Eye (tissue), 1 donor: ENCODE results near the gene ARHGEF6.

Experiments
- DNase-seq: peaks from one replicate; pipeline ENCODE4 v3.0.0-alpha.2; 2015

The ARHGEF6 gene

DNA sequence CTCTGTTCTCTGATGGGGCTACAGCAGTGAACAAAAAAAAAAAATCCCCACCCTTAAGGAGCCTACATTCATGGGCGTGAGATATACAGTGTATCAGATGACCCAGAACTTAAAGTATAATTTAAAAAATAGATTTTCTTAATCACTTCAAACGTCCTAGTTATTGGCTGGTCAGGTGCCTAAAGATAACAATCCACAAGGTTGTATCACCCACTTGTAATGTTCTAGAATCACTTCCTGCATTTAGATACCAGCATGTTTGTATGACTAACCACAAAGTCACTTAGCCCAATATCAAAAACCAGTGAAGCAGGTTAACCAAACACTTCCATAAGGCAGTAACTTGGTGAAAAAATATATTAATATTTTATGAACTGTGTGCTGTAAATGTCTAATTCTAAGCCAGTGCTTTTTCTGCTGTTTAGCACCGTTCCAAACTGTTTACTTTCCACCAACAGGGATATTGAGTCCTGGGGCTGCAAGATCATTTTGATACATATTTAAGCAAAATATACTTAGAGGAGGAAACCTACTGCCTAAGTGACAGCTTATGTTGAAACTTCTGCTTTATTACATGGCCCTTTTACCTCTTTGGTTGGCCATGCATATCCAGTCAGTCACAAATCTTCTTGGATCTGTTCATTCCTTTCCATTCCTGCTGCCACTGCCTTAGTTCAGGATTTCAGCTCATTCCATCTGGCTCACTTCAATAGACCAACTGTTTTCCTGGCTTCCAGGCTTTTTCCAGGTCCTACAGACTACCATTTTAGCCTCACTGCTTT, 89.5 kb downstream of the ARHGEF6 start:
- no peak for DNase-seq

GRCh38 chrX:136689436-136689835, 91.3 kb downstream of the ARHGEF6 start:
- DNase-seq, result no peak

DNA sequence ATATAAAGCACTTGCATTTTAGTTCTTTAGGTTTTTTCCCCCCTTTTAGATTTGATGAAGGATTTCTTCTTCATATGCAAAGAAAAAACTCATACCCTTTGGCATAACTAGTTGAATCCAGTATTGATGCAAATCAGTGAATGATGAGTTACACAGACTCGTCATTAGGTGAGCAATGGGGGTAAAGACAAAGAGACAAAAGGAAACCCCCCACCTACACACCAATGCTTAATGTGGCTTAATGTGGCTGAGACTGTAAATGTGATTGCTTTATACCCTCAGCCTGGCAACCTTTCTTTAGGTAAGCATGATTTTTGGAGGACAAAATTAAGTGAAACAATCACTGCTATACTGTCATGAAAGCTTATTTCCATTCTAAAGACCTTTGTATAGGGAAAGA, 93.3 kb downstream of the ARHGEF6 start:
- DNase-seq, result no peak

DNA sequence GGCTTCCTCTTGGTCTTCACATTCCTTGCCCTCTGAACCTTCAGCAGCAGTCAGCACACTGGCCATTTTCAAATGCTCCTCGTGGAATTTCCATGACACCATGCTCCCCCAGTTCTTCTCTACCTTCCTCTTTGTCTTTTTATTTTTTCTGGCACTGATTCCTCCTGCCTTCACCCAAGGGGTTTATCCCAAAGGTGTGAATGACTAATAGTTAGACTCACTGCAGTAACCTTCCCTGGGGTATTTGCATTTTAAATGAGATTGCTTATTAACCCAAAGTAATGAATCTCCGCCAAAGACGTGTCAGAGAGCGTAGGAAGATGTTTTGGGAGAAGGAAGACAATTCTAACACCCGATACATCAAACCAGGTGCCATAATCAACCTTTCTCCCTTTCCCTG, 96.6 kb downstream of the ARHGEF6 start:
- DNase-seq, result no peak

GRCh38 chrX:136679531-136679930, 101.2 kb downstream of the ARHGEF6 start:
- peak; percentile 14 for DNase-seq

- no peak for DNase-seq
Measured at GRCh38 chrX:136674270-136674985, 106.3 kb downstream of the ARHGEF6 start.

- DNase-seq, result no peak
Measured at GRCh38 chrX:136671006-136671610, 109.6 kb downstream of the ARHGEF6 start.

DNA sequence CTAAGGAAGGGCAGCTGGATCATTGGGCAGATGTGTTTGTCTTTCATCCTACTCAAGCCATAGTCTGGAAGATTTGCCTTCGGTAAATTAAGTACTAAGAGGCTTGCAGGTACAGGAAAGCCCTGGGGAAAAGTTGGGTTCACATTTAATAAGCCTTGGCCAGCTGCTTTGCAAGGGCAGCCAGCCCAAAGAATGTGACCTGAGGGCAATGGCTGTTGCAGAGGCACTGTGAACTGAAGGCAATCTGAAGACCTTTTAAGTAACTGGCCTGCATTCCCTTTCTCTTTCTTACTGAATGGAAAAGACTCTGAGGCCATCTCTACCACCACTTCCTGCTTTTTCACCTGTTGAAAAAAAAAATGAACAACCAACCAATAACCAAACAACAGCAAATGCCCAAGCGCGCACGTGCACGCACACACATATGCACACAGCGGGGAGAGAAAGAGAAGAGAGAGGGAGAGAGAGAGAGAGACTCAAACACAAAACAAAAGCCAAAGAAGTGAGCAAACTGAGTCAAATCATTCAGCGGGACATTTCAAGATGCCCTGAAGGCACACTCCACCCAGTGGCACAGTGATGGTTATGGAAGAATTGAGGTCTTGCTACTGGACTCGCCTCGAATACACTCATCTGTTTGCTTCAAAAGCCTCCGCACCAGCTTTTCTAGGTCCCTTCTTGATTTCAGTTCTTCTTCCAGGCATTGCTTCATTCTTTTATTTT, 113.1 kb downstream of the ARHGEF6 start:
- DNase-seq, result no peak

DNA sequence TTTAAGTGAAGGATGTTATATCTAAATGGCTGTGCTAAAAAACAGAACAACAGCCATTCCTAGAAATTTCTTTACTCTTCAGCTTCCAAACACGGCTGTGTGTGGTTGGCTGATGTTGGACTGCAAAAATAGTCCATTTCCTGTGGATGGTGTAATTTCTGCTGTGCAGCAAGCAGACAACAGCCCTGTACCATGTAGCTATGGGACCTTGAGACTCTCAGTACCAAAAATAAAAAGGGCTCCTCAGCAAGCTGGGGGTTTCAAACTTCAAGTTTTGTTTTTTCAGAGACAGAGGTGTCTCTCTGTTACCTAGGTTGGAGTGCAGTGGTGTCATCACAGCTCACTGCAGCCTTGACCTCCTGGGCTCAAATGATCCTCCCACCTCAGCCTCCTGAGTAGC, 114.6 kb downstream of the ARHGEF6 start:
- DNase-seq, result no peak

DNA sequence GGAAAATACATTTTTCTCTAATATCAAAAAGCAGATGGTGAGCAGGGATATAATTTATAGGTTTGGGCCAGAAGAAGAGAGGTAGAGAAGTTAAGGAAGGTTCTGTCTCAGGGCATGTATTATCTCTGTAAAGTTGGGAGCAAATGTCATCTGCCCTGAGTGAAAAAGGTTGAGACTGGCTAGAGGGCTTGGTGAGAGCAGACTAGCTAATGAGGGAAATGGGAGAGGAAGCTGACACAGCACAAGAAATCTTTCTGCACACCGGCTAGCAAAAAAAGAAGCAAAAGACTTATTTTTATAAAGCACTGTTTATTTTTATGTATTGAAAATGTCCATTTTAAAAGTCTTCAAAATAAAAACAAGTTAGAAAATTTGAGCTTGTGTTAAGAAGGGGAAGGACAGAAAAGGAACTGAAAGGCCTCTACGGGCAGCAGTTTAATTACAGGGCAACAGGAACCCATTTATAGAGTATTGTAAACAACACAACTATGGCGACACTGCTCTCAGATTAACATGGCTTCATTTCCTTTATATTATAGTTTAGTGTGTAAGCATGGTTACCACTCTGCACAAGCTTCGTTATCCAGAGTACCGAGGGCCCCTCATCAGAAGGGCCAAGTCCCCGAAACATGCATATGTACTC, 115.4 kb downstream of the ARHGEF6 start:
- DNase-seq, result no peak

- DNase-seq, result no peak
Measured at GRCh38 chrX:136662976-136663375, 117.8 kb downstream of the ARHGEF6 start.

GRCh38 chrX:136662104-136662503, 118.6 kb downstream of the ARHGEF6 start:
- DNase-seq, result no peak

DNA sequence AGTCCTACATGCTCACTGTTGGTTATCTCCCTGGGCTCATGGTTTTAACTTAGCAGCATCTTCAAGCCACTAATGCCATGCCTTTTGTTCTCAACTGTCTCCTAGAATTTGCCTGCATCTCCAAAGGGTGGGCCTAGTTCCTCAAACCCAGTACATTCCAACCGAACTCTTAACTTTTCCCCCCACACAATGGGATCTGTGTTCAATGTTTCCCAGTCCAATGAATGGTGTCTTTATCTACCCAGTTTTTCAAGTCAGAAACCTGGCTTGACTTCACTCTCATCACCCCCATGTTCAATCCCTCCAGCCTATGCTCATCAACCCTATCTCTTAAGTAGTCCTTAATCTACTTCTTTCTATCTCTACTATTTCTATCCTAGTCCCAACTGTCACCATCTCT, 119.8 kb downstream of the ARHGEF6 start:
- DNase-seq, result no peak

DNA sequence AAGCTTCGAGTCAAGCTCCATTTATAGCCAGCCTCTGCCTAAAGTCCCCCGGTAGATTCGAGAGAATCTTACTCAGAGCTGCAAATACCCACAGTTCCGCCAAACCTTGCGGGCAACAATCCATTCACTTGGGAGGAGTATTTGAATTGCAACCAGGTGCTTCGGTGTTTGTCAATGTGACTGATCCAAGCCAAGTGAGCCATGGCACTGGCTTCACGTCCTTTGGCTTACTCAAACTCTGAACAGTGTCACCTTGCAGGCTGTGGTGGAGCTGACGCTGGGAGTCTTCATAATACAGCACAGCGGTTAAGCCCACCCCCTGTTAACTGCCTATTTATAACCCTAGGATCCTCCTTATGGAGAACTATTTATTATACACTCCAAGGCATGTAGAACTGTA, 121.6 kb downstream of the ARHGEF6 start:
- no peak for DNase-seq

DNA sequence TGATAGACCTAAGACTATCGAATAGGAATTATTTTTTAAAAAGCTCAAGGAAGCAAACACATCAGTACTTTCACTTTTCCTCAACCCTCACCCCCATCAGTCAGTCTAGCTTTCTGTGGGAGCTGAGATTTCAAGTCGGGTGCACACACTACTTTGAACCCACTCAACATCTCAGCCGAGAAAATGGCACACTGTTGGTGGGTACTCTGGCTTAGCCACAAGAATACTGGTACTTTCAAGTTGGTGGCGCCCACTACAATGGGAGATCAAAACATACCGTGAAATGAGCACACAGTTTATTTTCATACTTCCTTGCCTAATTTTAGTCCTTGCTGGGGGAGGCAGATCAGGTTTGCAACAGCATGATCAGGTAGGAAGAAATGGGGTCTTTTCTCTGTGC, 122.6 kb downstream of the ARHGEF6 start:
- no peak for DNase-seq

DNA sequence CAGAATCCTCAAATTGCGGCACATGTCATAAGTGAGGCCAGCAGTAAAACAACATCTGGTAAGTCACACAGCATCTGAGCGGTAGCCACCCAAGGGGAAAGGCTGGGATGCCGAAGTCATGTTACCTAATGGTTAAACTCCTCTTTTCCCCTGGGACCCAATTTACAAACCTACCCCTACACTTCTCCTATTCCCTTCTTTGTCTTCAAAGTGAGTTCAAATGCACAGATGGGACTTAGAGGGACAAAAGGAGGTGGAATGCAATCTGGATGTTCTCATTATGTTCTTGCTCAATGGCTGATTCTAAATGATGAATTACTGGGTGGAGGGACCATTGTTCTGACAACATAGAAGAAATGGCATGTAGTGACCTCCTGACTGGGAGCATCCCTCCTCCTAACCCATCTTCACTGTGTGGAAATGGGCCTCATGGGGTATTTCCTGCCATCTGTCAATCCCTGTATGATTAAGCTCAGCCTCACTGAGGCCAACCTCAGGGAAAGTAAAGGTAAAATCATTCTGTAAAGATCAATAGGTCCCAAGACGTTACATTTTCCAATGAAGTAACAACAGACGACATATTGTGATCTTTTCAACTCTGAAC, 124.3 kb downstream of the ARHGEF6 start:
- no peak for DNase-seq

DNA sequence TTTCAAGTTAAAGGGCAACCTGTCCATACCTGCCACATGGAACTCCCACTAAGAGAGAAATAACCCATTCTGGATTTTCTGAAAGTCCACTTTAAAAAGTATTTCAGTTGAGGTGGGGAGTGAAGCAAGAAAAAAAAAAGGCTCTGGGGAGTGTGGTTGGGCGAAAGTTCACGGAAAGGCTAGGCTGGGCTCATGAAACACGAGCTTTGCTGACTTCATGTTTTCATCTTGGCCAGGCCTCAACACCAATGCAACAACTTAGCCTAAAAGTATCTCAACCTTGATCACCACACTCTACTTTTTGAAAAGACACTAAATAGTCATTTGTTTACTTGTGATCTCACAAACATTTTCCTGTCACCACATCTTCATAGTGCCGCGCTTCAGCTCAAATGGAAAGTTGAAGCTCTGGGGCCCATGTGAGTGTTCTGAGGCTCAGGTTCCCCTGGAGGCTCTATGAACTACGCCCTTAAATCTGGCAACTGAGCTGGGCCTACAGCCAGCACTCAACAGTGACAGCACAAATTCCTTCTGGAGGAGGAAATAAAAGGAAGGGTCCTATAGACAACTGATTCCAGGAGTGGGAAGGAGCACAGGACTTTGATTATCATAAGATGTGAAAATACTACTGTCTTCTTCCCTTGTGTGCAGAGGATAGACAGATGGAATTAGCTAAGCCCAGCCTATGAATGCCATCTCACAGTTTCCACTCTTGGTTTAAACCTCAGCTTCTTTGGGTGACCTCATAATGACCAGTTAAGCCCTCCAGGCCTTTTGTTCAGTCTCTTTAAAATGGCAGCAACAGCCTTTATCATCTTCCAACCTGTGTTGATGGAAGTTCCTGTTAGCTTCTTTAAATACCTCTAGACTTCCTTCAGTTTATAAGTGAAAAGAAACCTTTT, 127.7 kb downstream of the ARHGEF6 start:
- DNase-seq, result no peak

GRCh38 chrX:136650811-136651210, 129.9 kb downstream of the ARHGEF6 start:
- DNase-seq, result no peak

- no peak for DNase-seq
Measured at GRCh38 chrX:136647677-136648360, 132.9 kb downstream of the ARHGEF6 start, which contains the start of gene CD40LG. Gene CD40LG, plus strand, starts transcription at chrX:136648158. Its CDS starts 91 bp downstream, at chrX:136648249.

DNA sequence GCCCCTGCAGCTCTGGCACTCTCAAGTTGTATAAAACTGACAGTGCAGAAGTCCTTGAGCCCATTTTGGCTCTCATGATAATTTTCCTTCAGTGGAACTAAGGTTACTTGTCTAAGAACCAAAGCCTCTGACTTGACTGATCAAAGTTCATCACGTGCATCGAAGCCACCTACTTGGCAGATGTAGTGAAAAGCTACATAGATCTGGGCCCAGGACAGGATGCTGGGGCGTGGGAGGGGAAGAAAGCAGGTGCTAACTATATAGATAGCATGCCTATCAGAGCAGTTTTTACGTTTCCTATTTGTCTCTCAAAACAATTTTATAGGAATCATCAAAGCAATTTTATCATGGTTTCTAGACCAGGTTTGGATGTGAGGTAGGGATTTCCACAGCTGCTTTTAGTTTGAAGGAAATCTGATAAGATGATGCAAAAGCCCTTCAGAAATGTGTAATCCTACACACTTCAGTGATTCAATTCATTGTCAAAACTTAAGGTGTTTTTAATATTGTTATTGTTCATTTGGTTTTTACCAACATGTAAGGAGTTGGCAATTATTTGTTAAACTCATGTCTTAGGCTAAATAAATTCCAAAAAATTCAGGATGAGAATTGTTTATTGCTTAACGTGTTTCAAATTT, 134.0 kb downstream of the ARHGEF6 start:
- DNase-seq, result no peak
